D341Med (cell line): ENCODE results near the gene ACOT7.

Experiments used
- DNase-seq: peaks from one replicate; pipeline ENCODE4 v3.0.0; 2012; ENCODE audit warnings: low spot score

ACOT7 gene

DNA sequence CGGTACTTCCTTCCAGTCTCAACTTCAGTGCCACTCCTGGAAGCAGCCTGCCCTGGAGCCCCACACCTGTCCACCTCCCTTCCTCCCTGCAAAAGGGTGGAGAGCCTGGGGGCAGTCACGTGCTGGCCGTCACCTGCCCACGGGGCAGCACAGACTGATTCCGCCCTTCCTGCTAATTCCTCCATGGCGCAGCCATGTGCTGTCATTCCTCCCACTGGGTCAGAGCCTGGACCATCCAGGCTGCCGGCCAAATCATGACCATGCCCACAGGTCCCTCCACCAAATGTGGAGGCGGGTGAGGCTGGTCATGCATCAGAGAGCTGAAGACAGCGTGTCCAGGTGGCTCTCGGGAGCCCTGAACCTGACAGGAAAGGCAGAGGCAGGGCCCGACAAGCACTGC is 108.2 kb downstream of the ACOT7 start:
- DNase-seq = no peak

DNA sequence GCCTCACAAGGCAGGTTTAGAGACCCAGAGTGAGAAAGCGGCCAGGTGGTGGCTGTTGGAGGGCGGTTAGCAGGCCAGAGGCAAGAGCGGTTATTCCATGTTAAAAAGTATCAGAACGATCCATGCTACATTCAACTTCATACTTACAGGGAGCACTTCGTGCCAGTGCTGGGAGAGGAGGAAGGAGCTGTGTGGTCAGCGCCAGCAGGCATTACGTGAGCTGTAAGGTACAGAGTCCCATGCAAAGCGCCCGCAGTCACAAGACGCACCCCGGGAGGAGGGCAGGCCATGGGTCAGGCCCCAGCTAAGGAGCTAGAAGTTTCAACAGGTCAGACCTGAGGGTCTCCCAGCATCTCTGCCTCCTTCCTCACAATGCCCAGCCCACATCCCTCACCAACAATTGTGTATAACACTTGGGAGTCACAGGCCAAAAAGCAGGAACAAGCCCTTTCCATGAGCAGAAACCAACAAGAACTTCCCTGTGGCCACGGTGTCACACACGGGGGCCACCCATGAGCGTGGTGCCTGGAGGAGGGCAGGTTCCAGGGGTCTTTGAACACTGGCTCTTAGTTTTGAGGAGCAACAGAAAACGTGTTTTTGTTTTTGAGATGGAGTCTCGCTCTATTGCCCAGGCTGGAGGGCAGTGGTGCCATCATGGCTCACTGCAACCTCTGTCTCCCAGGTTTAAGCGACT is 110.8 kb downstream of the ACOT7 start:
- DNase-seq = no peak

DNA sequence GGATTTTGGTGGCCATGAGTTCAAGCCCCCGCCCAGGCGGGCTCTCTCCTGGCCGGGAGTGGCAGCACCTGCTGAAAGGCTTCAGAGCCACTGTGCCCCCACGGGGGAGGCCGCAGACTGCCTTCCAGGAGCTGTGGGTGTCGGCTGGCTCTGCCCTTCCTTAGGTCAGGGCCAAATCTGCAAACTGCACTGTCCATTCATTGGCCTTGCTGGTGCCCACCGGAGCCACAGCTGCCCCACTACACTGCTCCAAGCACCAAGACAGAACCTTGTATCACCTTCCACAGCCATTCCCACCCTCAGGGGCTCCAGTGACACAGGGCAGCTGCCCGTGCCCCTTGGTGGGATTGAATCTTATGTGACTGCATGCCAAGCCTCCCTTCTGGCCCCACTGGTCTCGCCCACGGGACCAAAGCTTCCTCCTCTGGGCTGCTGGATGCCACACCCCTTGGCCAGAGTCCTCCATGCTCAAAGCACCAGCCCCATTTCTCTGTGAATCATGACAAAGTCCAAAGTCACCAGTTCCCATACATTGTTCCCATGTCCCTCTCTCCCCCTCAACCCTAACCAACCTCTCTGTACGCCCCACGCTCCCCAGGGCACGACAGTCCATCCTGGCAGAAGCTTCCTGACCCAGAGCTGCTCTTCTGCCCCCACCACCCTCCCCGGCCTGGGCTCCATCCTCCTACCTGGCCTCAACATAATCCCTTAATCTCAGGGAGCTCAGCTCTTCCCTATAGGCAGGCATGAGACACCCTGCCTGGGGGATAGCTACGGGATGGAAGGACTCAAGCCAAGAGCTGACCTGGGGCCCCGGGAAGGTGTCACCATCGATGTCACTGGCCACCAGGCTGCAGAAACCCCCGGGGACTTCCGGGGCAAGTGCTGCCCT is 111.8 kb downstream of the ACOT7 start:
- DNase-seq = no peak

DNA sequence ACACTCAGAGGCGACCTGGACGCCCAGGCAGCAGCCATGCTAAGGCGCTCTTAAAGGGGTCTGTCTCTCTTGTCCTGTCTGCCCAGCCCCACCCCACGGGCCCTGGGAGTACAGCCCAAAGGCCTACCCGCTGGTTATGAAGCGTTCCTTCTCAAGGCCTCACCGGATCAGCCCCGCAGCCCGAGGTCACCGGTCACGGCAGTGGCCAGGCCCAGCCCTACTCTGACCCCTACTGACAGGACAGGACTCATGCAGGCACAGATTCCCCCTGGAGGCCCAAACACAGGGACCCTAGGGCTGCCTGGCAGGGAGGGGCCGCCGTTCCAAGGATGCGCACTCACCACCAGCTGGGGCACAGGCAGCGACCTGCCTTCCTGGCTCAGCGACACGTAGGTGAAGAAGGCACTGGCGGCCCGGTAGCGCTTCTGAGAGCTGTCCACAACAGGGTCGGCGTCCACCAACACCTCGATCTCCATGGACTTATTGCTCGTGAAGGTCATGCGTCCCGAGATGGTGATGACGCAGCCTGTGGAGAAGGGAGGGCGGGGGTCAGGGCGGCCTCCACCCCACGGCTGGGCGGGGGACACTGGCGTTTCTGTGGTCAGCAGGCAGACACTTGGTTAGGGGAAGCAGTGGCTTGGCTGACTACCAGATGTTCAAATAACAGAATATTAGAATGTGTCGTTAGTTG is 112.7 kb downstream of the ACOT7 start:
- DNase-seq = no peak

DNA sequence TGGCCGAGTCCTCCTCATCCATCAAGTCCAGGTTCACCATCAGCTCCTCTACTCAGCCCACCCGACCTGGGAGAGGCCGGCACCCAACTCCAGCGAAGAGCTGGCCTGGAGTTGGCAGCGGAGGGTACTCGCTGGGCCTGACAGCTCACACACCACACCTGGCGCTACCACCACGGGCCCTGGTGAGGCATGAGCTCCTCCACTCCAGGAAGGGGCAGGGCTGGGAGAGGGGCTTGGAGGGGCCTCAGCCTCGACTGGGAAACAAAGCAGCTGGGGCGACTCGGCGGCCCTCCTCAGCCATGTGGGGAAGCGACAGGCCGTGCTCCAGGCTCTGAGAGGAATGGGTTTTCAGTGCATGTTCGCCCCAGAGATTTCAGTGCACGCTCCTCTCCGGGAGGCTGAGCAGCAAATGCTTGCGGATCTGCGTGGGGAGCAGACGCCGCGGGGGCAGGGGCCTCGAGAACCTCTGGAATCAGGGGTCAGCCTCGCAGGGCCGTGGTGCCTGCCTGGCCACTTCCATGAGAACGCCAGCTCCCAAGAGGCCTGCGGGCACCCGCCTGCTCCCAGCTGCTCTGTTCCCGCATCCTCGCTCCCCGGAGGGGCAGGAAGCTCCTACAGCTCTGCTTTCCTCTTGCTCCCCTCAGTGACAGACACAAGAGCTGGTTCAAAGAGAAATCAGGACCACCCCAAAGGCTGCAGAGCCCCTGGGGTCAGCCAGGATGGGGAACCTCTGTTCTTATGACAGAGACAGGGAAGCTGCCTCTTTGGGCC is 113.8 kb downstream of the ACOT7 start:
- no peak for DNase-seq

DNA sequence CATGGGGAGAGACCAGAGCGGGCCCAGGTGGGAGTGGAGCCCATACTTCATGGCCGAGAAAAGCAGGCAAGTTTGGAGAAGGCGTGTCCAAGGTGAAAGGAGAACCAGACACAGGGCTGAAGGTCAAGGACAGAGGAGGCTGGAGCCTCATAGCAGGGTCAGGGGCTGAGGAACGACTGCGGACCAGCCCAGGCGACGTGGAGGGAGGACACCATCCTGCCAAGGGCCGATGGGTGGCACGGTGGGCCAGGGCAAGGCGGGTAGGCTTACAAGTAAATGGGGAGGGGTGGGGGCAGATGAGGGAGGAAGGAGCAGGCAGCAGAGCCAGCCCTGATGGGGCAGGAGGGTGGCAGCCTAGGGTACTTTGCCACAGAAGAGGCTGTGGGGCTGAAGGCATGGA is 114.5 kb downstream of the ACOT7 start:
- DNase-seq = no peak

DNA sequence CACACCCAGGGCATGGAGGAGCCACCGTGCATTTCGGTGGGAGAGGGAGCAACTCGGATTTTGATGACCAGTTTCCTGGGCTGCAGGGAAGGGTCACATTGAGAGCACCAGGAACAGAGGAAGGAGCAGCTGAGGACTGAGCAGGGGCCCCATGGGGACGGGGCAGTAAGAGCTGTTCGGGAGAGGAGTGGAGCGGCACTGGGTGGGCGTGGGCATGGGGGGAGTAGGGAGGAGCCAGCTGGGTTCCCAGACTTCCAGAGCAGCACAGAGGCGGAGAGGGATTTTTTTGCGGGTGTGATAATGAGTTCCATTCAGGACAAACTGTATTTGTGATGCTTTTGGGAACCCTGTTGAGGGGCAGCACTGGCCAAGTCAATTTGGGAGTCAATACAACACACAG is 115.3 kb downstream of the ACOT7 start:
- DNase-seq = no peak

DNA sequence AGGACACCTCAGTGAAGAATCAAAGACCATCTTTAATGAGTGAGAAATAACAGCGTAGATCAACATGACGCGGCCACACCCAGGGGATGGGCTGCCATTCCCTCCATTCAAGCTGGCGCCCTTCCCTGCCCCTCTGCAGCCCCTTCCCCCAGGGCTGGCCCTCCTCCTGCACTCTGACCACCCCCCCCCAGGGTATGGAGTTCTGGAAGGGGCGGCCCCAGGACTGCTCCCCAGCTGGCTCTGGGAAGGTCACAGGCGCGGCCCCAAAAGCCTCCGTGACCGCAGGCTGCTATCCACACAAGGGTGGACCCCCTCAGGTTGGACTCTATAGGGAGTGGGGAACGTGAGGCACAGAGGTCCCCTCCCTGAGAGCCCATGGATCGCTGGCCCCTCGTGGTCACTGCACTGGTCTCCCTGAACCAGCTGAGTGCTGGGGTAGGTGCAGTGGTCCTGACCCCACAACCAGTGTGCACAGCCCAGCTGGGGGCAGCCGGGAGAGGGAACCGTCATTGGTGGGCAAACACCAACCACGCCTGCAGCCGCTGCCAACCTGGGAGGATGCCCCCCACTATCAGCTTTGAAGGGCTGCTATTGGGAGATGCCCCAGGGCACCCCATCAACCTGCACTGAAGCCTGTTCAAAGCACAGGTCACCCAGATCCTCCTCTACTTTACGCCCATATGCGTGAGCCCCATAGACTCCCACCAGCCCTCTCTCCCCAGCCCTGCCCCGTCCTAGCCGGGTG is 116.6 kb downstream of the ACOT7 start:
- DNase-seq = no peak

DNA sequence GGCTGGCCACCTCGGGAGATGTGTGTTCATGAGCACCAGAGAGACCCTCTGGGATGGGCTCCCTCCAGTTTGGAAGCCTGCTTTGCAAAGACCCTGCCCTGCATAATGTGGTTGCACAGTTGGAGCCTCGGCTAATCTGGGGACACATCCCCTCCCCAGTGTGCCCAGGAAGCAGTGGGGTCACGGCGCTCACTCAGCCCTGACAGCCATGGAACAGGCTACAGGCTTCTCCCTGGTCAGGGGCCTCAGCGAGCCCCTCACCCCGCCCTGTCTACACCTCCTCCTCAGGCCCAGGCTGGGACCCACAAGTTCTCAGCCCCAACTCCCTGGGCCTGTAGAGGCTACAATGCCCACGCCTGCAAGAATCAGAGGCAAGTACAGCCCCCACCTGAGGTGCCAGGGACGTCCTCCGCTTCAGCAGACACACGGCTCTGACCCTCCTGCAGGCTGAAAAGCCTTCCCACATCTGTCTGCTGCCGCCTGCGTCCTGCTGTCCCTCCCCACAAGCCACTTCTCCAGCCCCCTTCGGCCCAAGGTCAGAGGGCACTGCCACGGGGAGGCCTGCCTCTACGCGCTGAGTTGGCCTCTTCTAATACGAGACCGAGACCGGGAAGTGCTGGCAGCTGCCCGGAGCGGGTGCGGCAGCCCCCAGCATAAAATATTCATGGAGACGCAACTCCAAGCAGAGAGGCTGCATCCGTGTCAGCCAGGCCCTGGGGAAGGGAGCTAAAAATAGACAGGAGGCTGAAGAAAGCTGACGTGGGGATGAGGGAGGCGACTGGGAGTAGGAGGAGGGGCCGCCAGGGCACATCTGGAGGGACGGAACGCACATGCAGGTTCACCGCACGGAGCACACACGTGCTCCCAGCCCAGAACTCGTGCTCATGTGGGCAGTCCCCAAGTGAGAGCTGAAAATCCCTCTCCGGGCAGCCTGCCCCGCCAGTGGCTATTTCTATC is 117.5 kb downstream of the ACOT7 start:
- no peak for DNase-seq

DNA sequence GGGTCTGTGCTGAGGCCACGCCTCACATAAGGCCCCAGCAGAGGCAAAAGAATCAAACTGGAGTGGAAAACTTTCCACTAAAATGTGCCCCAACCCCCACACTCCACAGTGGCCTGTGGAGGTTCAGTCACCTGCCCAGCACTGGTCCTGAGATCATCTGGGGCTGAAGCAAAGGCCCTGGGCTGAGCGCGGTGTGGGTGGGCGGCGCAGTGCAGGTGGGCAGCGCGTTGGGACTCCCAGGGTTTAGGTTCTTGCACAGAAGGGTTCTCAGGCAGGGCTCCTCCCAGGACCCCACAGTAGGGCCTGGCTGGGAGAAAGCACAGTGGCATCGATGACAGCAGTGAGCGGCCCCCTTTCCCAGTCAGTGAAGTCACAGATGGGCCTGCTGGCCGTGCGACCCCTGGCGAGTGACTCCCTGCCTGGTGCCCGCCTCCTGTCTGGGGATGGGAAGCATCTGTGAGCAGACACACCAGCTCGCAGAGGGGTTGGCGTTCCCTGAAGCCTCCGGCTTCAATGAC is 118.9 kb downstream of the ACOT7 start:
- DNase-seq = no peak

DNA sequence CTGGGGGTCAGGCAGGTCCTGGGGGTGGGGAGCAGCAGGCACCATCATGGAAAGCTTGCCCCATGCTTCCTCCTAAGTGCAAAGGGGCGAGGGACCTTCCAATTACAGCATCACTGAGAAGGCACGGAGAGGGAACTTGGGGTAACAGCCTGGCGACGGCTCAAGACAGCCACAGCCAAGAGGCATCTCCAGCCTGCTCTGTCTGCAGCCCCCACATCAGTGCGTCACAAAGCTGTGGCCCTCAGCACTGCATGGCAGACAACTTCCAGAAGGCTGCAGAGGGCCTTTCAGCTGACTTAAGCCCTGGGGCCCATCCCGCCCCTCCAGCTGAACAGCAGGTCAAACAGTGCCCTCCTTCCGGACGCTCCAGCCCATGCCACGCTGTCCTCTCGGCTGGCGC is 119.5 kb downstream of the ACOT7 start:
- DNase-seq = no peak

DNA sequence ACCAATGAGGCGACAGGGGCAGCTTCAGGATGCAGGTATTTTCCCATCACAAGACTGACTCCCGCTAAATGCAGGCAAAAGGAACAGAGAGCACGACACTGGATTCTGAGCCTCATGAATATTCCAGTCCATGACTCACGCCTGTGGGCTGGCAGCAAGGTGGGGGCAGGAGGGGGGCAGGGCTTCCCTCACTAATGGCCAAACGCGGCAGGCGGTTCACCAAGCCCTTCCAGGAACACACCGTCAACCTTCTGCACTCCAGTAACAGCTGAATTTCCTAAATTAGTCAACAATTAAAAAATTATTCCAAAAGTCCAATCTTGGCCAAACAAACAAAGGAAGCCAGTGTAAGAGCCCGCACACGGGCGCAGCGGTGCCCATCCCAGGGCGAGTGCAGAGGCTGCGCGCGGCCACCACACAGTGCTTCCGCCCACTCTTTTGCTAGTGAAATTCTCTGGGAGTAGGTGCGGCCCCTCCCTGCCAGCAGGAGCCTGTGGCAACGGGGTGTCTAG is 120.1 kb downstream of the ACOT7 start:
- no peak for DNase-seq

DNA sequence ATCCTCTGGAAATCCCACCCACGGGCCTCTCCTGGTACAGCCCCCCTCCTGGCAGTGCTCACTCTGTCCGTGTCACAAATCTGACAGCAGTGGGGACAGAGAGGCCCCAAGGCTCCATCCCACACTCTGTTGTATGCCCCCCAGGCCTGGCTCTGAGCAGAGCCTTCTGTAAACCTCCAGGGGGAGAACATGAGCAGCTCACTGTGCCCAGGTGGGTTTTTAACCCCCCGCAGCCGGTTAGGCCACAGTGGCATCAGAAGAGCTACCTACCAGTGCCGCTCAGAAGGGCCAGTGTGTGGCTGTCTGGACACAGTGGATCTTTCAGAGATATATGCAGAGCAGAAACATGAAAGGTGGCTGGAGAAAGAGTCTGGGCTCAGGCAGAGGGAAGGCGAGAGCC is 120.7 kb downstream of the ACOT7 start:
- DNase-seq = no peak

DNA sequence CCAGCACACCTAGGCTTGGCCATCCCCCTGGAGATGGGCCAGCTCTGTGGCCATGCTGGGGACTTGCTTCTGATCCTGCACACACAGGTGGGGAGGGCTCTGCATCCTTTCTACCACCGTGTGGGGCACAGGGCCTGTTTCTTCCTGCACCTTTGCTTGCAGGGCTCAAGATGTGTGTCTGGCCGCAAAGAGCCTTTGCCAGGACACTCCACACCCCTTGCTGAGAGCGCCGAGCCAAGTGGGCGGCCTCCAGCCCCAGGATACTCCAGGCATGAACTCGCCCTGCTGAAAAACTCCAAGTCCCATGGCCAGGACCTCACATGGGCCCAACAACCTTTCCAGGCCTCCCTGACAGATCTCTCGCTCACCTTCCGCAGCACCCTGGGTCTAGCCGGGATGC is 121.1 kb downstream of the ACOT7 start:
- no peak for DNase-seq

DNA sequence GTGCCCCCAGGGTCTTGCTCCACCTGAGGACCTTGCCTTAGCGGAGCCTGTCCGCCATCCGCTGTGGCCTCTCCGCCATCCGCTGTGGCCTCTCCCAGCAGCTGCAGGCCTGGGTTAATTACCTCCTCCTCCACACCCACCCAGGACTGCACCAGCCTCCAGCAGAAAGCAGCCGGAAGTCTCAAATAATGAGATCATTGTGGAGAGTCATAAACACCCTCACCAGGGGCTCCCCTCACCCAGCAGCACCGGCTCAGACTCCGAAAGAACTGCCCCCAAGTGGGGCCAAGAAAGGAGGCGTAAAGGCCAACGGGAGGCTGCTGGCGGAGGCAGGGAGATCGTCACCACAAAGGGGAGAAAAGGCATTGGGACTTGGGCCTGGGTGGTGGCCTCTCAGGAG is 122.0 kb downstream of the ACOT7 start:
- no peak for DNase-seq

DNA sequence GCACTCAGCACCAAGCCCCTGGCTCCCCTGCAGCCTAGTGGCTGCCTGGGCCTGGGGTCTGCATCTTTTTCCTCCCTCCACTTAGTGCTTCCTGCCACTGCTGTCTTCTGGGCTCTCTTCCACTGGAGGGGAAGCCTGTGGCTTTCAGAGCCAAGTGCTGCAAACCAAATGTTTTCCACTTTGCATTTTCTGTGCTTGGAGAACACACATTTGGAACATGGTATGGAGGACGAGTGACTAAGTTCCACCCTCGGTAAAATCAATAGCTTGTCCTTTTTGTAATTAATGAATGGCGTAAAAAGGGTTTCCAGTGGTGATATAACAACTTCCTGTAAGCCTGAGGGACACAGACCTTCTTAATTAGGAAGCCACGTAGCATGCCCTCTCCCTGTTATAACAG is 122.6 kb downstream of the ACOT7 start:
- no peak for DNase-seq

DNA sequence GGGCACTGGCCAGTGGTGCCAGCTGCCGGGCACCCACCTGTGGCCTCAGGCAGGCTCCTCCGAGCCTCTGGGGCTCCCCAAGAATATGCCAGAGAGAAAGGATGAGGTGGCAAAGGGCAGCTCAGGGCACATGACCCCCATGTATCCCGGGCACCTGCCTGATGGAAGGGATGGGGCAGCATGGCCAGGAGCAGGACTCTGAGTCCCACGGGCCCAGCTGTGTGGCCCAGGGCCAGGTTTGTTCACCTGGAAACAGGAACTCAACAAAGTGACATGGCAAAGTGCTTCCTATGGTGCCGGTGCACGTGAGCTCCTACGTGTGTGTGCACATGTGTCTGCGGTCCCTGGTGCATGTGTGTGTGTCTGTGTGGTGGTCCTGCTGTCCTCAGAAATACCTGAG is 123.2 kb downstream of the ACOT7 start:
- DNase-seq = no peak

DNA sequence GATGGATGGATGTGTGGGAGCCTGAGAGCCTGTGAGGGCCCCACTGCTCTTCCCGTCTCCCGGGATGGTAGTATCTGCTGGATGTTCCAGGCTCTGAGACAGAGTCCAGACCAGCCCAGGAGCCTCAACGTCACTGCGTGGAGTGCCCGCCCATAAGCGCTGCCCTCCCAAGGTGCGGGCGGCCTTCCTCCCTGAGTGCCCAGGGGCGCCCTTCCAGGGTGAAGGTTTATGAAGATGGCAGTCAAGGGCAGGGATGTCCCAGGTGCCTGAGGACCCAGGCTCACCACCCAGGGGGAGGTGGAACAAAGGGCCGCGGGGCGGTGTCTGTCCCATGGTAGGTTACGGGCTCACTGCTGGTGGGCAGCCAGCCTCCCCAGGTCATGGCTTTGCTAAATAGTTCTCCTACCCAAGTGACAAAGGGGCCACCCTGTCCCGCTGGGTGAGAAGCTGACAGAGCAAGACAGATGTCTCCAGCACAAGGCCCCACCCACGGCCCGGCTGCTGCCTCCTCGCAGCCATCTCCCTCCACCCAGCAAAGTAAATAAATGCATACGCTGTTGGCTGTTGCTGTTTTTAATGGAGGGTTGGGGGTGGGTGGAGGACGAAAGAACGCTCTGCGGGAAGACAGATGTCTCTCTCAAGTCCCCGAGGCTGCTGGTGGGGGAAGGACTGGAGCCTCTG is 123.7 kb downstream of the ACOT7 start:
- no peak for DNase-seq

DNA sequence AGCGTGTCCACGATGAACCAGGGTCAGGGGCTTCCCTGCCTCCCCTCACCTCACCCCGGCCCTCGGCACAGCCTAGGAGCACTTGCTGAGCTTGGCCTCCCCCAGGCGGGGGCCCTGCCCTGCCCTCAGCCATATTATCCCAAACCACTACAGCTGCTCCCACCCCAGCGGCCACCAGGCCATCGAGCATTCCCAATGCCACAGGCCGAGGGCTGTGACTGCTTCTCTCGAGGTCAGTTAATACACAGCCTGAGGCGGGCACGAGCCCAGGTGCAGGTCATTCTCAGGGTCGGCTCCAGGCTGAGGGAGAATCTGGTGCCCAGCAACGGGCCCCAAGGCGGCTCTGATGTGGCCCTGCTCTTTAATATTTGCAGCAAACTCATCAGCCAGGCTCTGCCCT is 124.3 kb downstream of the ACOT7 start:
- no peak for DNase-seq
